Stimulated activated CD4-positive, alpha-beta T cell treated with anti-CD3 and anti-CD28 coated beads, Interleukin-1b, Interleukin-23, amount 100 ng/mL, for 4 hours (primary cell): ENCODE data around the gene SORCS2.

Source experiments
- DNase-seq, 2 donors: peaks; one replicate each; pipeline ENCODE4 v3.0.0-alpha.2; 2020; ENCODE audit warnings: low read depth in 2 of 2

SORCS2 gene

GRCh38 chr4:7742807-7743280 lies 550.5 kb downstream of the SORCS2 start:
- no peak for DNase-seq

- DNase-seq: no peak
Measured at GRCh38 chr4:7744142-7744804, 551.9 kb downstream of the SORCS2 start.

- DNase-seq: no peak
Measured at GRCh38 chr4:7745301-7745885, 553.1 kb downstream of the SORCS2 start.

- no peak for DNase-seq
Measured at GRCh38 chr4:7746351-7747061, 554.2 kb downstream of the SORCS2 start.

GRCh38 chr4:7747062-7747385 lies 554.7 kb downstream of the SORCS2 start:
- DNase-seq: no peak

GRCh38 chr4:7747566-7747965 lies 555.2 kb downstream of the SORCS2 start:
- no peak for DNase-seq

GRCh38 chr4:7750523-7750922 lies 558.2 kb downstream of the SORCS2 start:
- DNase-seq: no peak

- no peak for DNase-seq
Measured at GRCh38 chr4:7750972-7751371, 558.6 kb downstream of the SORCS2 start.

GRCh38 chr4:7752649-7753048 lies 560.3 kb downstream of the SORCS2 start:
- no peak for DNase-seq

GRCh38 chr4:7753271-7753670 lies 560.9 kb downstream of the SORCS2 start:
- no peak for DNase-seq

GRCh38 chr4:7753931-7754465 lies 561.7 kb downstream of the SORCS2 start:
- no peak for DNase-seq

- no peak for DNase-seq
Measured at GRCh38 chr4:7754565-7755262, 562.4 kb downstream of the SORCS2 start.

- DNase-seq: no peak
Measured at GRCh38 chr4:7755561-7755960, 563.2 kb downstream of the SORCS2 start.

GRCh38 chr4:7756071-7756470 lies 563.7 kb downstream of the SORCS2 start:
- no peak for DNase-seq

- no peak for DNase-seq
Measured at GRCh38 chr4:7756561-7757355, 564.4 kb downstream of the SORCS2 start.

- DNase-seq: no peak
Measured at GRCh38 chr4:7757501-7758471, 565.4 kb downstream of the SORCS2 start.

GRCh38 chr4:7758476-7758875 lies 566.1 kb downstream of the SORCS2 start:
- no peak for DNase-seq

GRCh38 chr4:7759216-7759615 lies 566.9 kb downstream of the SORCS2 start:
- peak; percentile 45 to 55 for DNase-seq

- no peak for DNase-seq
Measured at GRCh38 chr4:7759635-7760034, 567.3 kb downstream of the SORCS2 start.

GRCh38 chr4:7760228-7760627 lies 567.9 kb downstream of the SORCS2 start:
- no peak for DNase-seq
